Activated CD8-positive, alpha-beta T cell treated with anti-CD3 and anti-CD28 coated beads for 36 hours (primary cell): ENCODE data around the gene MPC1. TPM values are rescaled to one million over a fixed set of nuclear protein-coding genes. Genes with fewer than 3 reads are reported as not detected.

Experiments used
- ATAC-seq: fragments of 200-7000 bp; cut with Tn5 transposase; one replicate; pipeline ENCODE4 v1.10.0; 2021; ENCODE audit warnings: mild to moderate bottlenecking, moderate library complexity
- CTCF ChIA-PET: fragments of 350-600 bp; sonication (Branson Sonifier 250); formaldehyde crosslinking; loops from one replicate; lab custom pipeline; 2021; ENCODE audit warnings: antibody characterized with exemption; lab: Charles Lee
- POLR2A ChIA-PET: fragments of 350-600 bp; sonication (Branson Sonifier 250); formaldehyde crosslinking; loops from one replicate; lab custom pipeline; 2021; ENCODE audit warnings: antibody characterized with exemption; lab: Charles Lee
- DNase-seq: peaks from one replicate; pipeline ENCODE4 v3.0.0-alpha.2; 2020
- H3K27ac Mint-ChIP-seq: one replicate; pipeline ENCODE4 v1.8.0; 2021; ENCODE audit warnings: mild to moderate bottlenecking, mixed read lengths
- H3K27me3 Mint-ChIP-seq: one replicate; pipeline ENCODE4 v1.8.0; 2021; ENCODE audit warnings: mixed read lengths
- H3K36me3 Mint-ChIP-seq: one replicate; pipeline ENCODE4 v1.8.0; 2021; ENCODE audit warnings: low read depth, mixed read lengths
- H3K4me1 Mint-ChIP-seq: one replicate; pipeline ENCODE4 v1.8.0; 2021; ENCODE audit warnings: low read depth, mixed read lengths
- H3K4me3 Mint-ChIP-seq: one replicate; pipeline ENCODE4 v1.8.0; 2021; ENCODE audit warnings: mild to moderate bottlenecking, moderate library complexity, mixed read lengths
- H3K9me3 Mint-ChIP-seq: one replicate; pipeline ENCODE4 v1.8.0; 2021; ENCODE audit warnings: mixed read lengths
- CTCF ChIP-seq: fragments of 200-600 bp; IDR thresholded peaks from one replicate; pipeline ENCODE4 v1.8.0; 2022; ENCODE audit warnings: antibody characterized with exemption, mild to moderate bottlenecking
- intact Hi-C: fragments of 100-400 bp; cut with micrococcal nuclease; formaldehyde crosslinking; loops from one replicate; pipeline ENCODE4 v1.10.0; 2022
- total RNA-seq, 2 experiments: library from RNA; stranded (reverse); gene quantifications; one replicate each; pipeline ENCODE4 v1.2.3, GENCODE V29; 2021

MPC1 gene
- total RNA-seq, 2 experiments from 2014 or later: 17.4 to 20.3 TPM

- no peak overlapping the region for H3K4me3 Mint-ChIP-seq
- CTCF ChIA-PET: interaction anchor here (0.7 to 7.5 kb wide), 9 partner anchors 9 to 104 kb away, joined by 3 to 74 read pairs (median 8); partner anchors contain the start of gene SFT2D1
Measured at GRCh38 chr6:166379800-166380199, 2.9 kb downstream of the MPC1 start.

GRCh38 chr6:166379103-166379586, 3.6 kb downstream of the MPC1 start:
- Mint-ChIP-seq H3K4me1 (peaks cover 14% of the 10 kb centered on the region), H3K4me3 (no peak overlapping the region), H3K36me3 (no peaks in the 10 kb centered on the region), H3K9me3 (no peaks in the 10 kb centered on the region), H3K27me3 (no peaks in the 10 kb centered on the region), H3K27ac (no peak overlapping the region)
- DNase-seq (no peak), ATAC-seq (no peak)
- TF ChIP-seq CTCF: no peak
- ChIA-PET POLR2A (no interaction called here), CTCF (interaction anchor here (0.9 to 7.5 kb wide), 8 partner anchors 8 to 103 kb away, joined by 3 to 74 read pairs (median 5); no protein-coding TSS in a partner anchor)
- intact Hi-C loops: no loop called here

More at GRCh38 chr6:166379800-166380199, 2.9 kb downstream of the MPC1 start:
- TF ChIP-seq CTCF: no peak
- Mint-ChIP-seq H3K27me3 (no peaks in the 10 kb centered on the region), H3K4me1 (peaks cover 16% of the 10 kb centered on the region), H3K36me3 (no peaks in the 10 kb centered on the region), H3K9me3 (no peaks in the 10 kb centered on the region), H3K27ac (no peak overlapping the region)
- no peak for DNase-seq
- no peak for ATAC-seq
- intact Hi-C loops: loop anchor here (5.0 kb wide), 2 partner anchors 37 to 67 kb away; partner anchors contain the start of gene SFT2D1
- POLR2A ChIA-PET: no interaction called here

DNA sequence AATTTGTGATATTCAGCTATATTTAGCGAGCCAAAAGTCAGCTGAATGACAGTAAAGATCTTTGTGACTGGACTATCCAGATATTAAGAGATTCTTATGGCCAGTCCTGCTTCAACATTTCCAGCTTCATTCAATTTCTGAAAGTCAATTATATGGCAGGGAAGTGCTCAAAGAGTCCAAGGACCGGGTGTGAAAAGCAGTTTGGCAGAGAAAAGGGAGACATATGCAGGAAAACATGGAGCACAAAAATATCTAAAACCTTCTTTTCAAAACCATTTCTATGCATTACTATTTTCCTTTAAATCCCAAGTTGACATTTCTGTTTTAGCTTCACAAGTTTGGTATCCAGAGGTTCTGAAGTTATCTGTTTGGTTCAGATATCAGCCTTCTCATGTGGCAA, 5.0 kb downstream of the MPC1 start:
- no peak for DNase-seq
- ATAC-seq: no peak
- ChIA-PET CTCF (interaction anchor here (1.1 to 7.5 kb wide), 3 partner anchors 11 to 66 kb away, joined by 4 to 74 read pairs (median 70); no protein-coding TSS in a partner anchor), POLR2A (interaction anchor here (1.3 kb wide), 1 partner anchor 83 kb away, joined by 3 read pairs; no protein-coding TSS in a partner anchor)
- no peaks in the 10 kb centered on the region for H3K27me3 Mint-ChIP-seq
- peaks cover 14% of the 10 kb centered on the region for H3K4me1 Mint-ChIP-seq
- no peak for TF ChIP-seq CTCF
- intact Hi-C loops: no loop called here
- H3K27ac Mint-ChIP-seq: no peak overlapping the region
- H3K4me3 Mint-ChIP-seq: no peak overlapping the region
- H3K36me3 Mint-ChIP-seq: no peaks in the 10 kb centered on the region
- H3K9me3 Mint-ChIP-seq: no peaks in the 10 kb centered on the region

- Mint-ChIP-seq H3K4me3 (no peak overlapping the region), H3K9me3 (no peaks in the 10 kb centered on the region), H3K27ac (no peak overlapping the region), H3K36me3 (no peaks in the 10 kb centered on the region), H3K27me3 (no peaks in the 10 kb centered on the region), H3K4me1 (peaks cover 9% of the 10 kb centered on the region)
- ChIA-PET CTCF (interaction anchor here (7.5 kb wide), 1 partner anchor 25 kb away, joined by 70 read pairs; no protein-coding TSS in a partner anchor), POLR2A (no interaction called here)
- intact Hi-C loops: no loop called here
- ATAC-seq (peak; percentile 58), DNase-seq (no peak)
- TF ChIP-seq CTCF: no peak
Measured at GRCh38 chr6:166375013-166375412, 7.7 kb downstream of the MPC1 start.

DNA sequence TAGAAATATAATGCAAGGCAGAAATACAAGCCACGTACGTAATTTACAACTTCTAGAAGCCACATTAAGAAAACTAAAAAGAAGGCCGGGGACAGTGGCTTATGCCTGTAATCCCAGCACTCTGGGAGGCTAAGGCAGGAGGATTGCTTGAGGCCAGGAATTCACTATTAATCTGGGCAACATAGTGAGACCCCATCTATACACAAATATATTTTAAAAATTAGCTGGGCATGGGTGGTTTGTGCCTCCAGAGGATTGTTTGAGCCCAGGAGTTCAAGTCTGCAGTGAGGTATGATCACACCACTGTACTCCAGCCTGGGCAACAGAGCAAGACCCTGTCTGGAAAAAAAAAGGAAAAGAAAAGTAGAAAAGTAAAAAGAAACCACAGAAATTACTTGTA, 12.3 kb downstream of the MPC1 start:
- CTCF ChIA-PET: interaction anchor here (1.3 kb wide), 1 partner anchor 10 kb away, joined by 8 read pairs; no protein-coding TSS in a partner anchor
- intact Hi-C loops: no loop called here
- DNase-seq (no peak), ATAC-seq (no peak)
- peaks cover 5% of the 10 kb centered on the region for H3K4me1 Mint-ChIP-seq
- no peak for TF ChIP-seq CTCF
- H3K4me3 Mint-ChIP-seq: no peak overlapping the region
- no peaks in the 10 kb centered on the region for H3K27me3 Mint-ChIP-seq
- POLR2A ChIA-PET: no interaction called here
- peaks cover 4% of the 10 kb centered on the region for H3K36me3 Mint-ChIP-seq
- no peaks in the 10 kb centered on the region for H3K9me3 Mint-ChIP-seq
- no peak overlapping the region for H3K27ac Mint-ChIP-seq
